GM12892 (cell line): Measurements from ENCODE around the gene SHROOM2.

Experiments
- POLR2A ChIP-seq: IDR thresholded peaks from 2 replicates; pipeline ENCODE4 v1.6.1; 2011; ENCODE audit warnings: low read depth, low read length, control low read depth
- POLR2AphosphoS5 ChIP-seq: IDR thresholded peaks from 2 replicates; pipeline ENCODE4 v1.6.1; 2011; ENCODE audit warnings: low read depth, low read length, control low read depth
- TAF1 ChIP-seq: IDR thresholded peaks from 2 replicates; pipeline ENCODE4 v1.6.1; 2011; ENCODE audit warnings: low read depth, mild to moderate bottlenecking, control low read depth, low read length, borderline replicate concordance

GRCh38 chrX:9983846-9984245 lies 197.6 kb downstream of the SHROOM2 start:
- TF ChIP-seq POLR2A (no peak), POLR2AphosphoS5 (no peak), TAF1 (no peak)
